UCSD-AML1 (cell line): ENCODE results near the gene FGFR2.

ENCODE experiments used
- DNase-seq: peaks from one replicate; lab custom pipeline; 2025; ENCODE audit not compliant: unreplicated experiment; lab: John Stamatoyannopoulos, UW

The FGFR2 gene

GRCh38 chr10:121592155-121592890, 5.9 kb downstream of the FGFR2 start:
- DNase-seq = no peak

DNA sequence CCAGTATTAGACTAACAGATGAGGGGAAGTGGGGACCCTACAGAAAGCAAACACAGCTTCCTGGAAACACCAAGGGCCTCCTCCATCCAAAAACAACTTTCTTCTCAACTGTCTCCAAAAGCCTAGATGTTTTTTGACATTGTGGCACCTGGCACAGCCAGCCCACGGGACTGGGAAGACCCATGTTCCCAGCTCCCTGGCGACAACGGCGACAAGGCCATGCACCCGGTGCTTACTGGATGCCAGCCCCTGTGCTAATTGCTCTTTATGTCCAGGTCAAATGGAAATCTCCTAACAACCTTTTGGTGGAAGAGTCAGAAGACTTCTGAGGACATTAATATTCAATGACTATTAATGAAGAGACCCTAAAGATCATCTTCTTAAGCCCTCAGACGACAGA, 7.1 kb downstream of the FGFR2 start:
- no peak for DNase-seq

DNA sequence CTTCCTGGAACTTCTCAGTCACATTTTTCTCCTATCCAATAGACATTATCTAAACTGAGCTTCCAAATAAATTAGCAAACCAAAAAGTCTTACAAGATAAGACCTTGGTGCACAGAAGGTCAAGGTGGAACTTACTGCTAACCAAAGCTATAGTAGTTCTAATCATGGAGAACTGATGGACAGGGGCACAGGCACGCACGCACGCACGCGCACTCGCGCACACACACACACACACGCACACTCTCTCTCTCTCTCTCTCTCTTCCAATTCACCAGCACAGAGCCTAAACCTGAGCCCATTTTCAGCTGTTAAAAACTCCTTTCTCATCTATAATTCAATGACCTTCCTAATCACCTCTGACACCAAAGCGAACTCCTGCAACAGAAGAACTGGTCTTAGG, 7.5 kb downstream of the FGFR2 start:
- DNase-seq = no peak

DNA sequence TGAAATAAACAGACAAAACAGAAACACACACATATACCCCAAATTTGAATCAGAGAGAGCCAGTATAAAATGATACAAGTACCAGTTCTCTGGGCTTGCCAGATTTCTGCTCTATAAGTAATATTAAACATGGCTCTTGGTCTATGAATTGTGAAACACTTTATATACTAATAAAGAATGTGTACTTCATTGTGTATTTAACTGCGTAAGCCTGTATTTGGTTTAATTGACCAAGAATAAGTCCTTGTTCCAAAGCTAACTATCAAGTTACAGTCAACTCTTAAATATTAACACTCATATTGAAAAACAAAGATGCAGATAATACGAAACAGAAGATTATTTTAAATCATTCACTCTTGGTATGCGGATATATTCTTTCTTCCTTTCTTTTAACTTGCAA, 8.7 kb downstream of the FGFR2 start:
- DNase-seq = no peak

DNA sequence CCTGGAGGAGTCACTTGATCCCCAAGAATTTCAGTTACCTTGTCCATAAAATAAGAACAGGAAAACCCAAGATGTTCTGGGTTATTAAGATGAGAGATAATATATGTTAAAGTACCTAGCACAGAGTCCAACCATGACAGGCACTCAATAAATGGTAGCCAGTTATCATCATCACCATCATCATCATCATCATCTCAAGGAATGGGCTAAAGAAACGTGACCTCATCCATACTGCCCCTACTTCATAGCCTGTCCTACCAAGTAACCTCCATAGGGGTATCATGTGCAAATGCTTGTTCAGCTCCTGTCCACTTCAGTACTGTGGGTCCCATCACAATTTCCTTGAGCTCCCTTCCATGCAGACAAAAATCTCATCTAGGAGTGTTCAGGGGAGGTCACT, 14.4 kb downstream of the FGFR2 start:
- no peak for DNase-seq

GRCh38 chr10:121583258-121583657, 15.0 kb downstream of the FGFR2 start:
- DNase-seq = no peak

DNA sequence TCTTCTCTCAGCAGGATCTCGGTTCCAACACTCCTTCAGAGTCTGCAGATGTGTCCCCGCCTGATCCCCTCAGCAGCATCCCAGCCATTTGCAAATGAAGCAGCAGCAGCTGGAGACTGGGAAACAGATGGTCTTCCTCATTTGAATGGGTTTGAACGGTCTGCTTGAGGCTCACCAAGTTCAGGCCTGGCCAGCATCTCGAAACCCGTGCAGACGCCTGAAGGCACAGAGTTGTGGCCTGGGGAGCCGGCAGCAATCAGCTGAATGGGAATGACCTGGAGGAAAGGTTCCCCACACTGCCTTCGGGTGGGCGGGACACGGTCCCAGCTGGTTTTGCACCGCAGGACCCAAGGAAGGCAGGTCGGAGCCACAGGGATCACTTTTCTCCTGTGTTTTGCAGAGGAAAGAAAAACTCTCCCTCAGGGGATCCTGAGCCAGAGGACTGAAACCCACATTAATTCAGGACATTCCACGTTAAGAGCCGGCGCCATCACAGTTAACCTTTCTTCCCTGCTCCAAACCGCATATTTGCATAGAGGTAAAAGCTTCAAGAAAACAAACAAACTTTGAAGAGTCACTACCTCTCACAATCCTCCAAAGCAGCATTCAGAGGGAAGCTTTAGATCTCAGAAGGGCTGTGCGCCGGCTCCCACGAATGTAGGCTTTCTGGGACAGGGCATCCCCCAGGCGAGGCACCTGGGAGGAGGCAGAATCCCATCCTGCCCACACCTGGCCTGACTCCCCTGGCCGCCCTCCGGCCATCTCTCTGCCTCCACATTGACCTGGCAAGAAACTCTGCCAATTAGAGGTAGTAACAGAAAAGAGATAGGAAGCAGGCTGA, 17.7 kb downstream of the FGFR2 start:
- DNase-seq = no peak

DNA sequence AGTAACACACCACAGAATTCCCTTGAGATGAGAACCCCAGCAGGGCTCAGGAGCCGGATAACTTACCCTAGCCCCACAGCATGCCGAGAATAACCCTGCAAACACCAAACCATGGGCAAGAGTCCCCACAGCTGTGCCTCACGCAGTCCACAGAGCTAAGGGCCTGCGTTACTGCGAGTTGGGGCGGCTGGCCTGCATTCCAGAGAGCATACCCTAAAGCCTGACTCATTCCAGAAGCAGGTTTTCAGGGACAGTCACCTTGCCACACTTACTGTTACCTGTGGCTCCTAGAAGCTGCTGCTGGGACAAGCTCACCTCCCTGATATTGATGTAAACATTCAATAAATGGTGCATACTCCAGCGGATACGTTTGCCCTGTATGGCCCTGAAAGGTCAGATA, 18.6 kb downstream of the FGFR2 start:
- DNase-seq = no peak

DNA sequence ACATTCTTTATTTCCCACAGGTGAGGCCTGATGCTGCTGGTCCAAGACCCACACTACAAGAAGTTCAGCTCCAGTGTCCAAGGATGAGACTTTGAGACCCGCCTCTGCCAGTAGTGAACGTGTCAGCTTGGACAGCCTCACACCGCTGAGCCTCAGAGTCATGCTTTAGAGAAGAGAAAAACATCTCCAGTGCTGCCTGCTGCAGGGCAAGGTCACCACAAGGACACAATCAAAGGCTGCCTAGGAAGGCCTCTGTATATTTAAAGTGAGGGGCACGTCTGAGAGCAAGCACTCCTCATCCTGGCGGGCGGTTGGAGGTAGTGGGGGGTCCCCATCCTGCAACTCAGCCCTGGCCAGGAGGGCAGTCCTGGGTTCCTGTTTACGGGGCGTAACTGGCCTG, 19.3 kb downstream of the FGFR2 start:
- DNase-seq = no peak

GRCh38 chr10:121578298-121578697, 19.9 kb downstream of the FGFR2 start:
- DNase-seq = no peak

DNA sequence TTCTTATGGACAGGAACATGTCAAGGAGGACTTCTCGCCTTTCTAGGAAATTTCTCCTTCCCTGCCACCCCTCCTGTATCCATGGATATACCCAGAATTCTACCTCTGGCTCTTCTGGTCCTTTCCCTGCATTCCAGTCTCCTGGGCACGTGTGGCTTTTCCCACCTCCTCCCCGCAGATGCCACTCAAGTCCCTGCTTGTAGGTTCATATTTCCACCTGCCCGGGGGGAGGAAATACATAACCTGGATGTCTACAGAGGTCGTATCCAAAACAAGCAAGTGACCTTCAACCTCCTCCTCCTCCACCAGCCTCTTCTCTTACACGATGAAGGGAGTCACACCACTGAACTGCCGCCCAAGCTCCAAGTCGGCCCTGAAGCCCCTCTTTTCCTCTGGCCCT, 20.7 kb downstream of the FGFR2 start:
- DNase-seq = no peak

- no peak for DNase-seq
These were observed 22.1 kb downstream of the FGFR2 start for GRCh38 chr10:121576139-121576538.

- DNase-seq = no peak
These were observed 23.6 kb downstream of the FGFR2 start for GRCh38 chr10:121574519-121575166.

DNA sequence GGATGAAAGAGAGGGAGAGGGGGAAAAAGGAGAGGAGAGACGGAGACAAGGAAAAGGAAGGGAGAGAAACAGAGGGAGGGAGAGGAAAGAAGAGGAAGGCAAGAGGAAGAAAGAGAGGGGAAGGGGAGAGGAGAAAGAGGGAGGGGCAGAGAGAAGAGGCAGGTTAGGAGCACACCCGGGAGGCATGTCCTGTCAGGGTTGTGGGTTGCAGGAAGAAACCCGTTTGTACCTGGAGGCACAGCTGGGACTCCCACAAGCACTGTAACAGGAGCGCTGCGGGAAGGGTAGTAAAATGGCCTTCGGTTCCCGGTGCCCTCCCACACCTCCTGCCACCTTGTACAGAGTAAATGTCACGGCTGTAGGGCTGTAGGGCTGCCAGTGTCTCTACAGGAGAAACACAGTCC, 24.7 kb downstream of the FGFR2 start:
- no peak for DNase-seq

DNA sequence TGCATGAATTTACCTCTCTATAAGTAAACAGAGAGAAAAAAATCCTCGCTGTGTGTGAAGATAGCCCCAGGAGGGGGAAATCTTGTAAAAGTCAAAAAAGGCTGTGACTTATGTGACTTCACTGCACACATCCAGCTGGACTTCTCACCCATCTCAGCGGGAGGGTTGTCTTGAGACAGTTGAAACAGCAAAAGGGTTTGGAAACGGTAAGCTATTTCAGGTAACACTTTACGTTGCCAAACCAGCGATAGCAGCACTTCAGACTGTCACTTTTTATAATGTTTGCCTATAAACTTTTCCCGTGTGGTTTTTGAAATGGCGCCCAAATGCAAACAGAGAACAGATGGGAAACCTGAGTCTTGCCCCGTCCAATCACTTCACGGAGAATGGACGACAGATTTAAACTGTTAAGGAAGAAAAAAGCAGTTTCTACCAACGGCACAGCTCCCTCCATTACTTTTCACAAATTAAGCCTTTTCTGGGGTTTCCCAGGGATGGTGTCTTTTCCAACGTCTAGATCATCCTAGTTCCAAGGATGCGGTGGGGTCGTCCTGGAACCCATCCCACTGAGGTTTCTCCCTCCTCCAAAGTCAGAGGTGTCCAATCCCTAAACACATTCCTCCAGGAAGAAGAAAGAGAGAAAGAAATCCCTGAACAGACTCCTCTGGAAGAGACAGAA, 25.2 kb downstream of the FGFR2 start:
- DNase-seq = no peak

- no peak for DNase-seq
These were observed 27.9 kb downstream of the FGFR2 start for GRCh38 chr10:121570315-121570714.

GRCh38 chr10:121568275-121568674, 30.0 kb downstream of the FGFR2 start:
- no peak for DNase-seq

DNA sequence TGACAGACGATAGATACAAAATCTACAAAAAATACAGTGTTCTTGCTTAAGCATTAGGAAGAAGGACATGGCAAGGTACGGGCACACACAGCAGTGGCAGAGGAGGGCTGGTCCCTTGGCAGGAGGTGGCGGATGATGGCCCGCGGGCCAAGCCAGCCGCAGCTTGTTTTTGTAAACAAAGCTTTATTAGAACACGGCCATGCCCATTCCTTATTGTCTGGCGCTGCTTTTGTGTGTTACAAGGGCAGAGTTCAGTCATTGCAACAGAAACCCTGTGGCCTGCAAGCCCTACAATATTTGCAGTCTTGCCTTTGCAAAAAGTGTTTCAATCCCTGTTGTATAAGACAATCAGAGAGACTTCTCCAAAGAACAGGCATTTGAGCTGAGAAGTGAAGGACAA, 30.7 kb downstream of the FGFR2 start:
- DNase-seq = no peak

DNA sequence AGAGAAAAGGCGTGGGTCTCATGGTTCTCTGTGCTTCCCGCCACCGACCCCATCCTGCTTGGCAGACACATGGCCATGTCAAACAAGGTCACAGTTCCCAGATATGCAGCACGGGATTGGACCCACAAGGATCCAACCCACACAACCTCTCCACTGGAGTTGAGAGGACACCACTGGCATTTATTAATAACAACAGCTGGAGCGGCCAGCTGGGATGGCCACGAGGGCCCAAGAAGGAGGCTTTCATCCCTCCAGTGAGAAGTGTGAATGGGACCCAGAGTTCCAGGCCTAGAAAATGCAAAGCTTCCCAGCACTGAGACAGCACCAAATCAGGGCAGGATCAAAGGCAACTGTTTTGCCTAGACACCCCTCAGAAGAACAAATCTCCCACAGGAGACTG, 31.5 kb downstream of the FGFR2 start:
- DNase-seq = no peak

- DNase-seq = no peak
These were observed 38.8 kb downstream of the FGFR2 start for GRCh38 chr10:121559326-121560026.

DNA sequence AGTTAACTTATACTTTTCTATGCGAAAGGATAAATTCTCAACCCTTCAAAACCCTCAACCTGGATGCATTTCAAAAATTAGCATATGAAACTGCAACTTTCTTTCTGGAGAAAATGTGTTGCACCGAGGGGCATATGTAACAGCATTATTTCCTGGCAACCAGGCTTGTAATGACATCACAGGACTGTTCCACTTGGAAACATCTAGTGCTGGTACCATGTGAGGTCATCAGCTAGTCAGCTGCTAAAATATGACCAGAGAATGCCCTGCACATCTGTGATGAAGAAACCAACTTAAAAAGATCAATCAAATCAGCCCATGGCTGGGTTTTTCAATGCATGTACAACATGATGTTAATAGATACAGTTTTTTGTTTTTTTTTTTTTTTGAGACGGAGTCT, 40.0 kb downstream of the FGFR2 start:
- DNase-seq = no peak
